DMS79 (cell line): ENCODE data around the gene RNASE13.
"Not testable (repeated sequence)": the region's sequence is repeated elsewhere in the genome, so short reads cannot be mapped to it uniquely, and the experiment has no call there.

ENCODE experiments used
- DNase-seq: peaks from one replicate; lab custom pipeline; 2025; lab: John Stamatoyannopoulos, UW

RNASE13 gene

GRCh38 chr14:20989471-20989786, 45.2 kb downstream of the RNASE13 start:
- DNase-seq = no peak

GRCh38 chr14:20988717-20989470, 45.7 kb downstream of the RNASE13 start:
- no peak for DNase-seq

DNA sequence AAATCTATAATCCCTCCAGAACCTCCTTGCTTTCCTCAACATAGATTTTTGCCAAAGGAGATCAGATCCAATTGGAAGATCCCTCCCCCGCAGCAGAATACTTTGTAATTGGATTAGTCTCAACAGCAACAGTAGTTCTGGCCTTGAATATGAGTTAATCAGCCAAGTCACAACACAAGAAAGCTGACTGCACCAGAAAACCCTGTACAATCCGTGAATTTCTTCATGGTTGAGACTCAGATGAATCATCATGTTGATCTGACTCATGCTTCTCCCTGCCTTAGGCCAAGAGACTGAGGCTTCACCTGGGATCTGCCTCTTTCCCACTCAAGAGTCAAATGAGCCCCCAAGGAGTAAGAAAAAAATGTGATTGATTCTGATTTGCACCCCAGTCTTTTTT, 47.8 kb downstream of the RNASE13 start:
- no peak for DNase-seq

GRCh38 chr14:20985650-20986049, 49.0 kb downstream of the RNASE13 start:
- DNase-seq = not testable (repeated sequence)
